GM18526 (cell line): ENCODE data around the gene PGLYRP1.

ENCODE experiments used
- POLR2A ChIP-seq: IDR thresholded peaks from 3 replicates; pipeline ENCODE4 v1.6.1; 2011; ENCODE audit not compliant: insufficient read length; ENCODE audit errors: extremely low read depth

PGLYRP1 gene

GRCh38 chr19:45995715-45996385 is 27.0 kb downstream of the PGLYRP1 start:
- no peak for TF ChIP-seq POLR2A

GRCh38 chr19:45994998-45995714 is 27.7 kb downstream of the PGLYRP1 start, which contains the start of gene CCDC61:
Gene CCDC61, plus strand, starts transcription at chr19:45995467. Its CDS starts 7,552 bp downstream, at chr19:46003019.
- TF ChIP-seq POLR2A: peak; percentile 82

DNA sequence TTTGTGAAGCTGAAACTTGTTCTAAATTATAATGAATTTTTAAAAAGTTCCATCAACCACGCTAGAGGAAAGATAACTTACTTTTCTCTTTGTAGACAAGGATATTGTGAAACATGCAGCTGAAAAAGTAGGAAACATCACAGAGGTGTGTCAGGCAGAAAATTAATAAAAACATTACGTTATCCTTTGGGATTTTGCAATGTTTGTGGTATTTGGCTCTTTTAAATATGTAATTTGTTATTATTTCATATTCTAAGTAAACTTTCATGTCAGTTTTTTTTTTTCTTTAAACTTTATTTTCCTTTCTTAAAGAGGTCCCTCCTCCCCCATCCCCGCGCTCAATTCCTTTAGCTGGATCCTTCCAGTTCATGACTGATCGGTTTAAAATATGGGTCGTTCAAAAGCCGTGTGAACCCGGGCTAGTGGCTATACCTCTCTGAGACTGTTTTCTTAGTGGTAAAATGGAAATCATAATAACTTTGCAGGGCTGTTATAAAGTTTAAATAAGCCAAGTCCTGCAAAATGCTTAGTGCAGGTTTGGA is 28.3 kb downstream of the PGLYRP1 start:
- no peak for TF ChIP-seq POLR2A

DNA sequence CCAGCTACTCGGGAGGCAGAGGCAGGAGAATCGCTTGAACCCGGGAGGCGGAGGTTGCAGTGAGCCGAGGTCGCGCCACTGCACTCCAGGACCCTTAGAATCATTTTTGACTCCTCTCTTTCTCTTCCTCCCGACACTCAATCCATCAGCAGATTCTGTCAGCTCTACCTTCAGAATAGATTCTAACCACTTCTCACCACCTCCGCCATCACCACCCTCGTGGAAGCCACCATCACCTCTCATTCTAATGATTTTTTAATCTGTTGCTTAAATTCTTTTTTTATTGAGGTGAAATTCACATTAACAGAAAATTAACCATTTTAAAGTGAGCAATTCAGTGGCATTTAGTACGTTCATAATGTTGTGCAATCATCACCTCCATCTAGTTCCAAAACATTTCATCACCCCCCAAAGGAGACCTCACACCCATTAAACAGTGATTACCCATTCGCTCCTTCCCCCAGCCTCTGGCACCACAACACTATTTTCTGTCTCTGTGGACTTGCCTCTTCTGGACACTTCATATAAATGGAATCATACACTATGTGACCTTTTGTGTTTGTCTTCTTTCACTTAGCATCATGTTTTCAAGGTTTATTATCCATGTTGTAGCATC is 32.6 kb downstream of the PGLYRP1 start:
- TF ChIP-seq POLR2A: no peak

DNA sequence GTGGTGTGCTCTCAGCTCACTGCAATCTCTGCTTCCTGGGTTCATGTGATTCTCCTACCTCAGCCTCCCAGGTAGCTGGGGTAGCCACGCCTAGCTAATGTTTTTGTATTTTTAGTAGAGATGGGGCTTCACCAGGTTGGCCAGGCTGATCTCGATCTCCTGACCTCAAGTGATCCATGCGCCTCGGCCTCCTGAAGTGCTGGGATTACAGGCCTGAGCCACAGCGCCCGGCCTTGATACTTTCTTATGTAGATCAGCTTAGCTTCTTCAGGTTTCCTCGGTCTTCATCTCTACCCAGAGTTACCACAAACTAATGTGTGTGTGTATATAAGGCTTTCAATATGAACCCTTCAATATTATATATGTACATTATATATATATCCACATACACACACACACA is 37.5 kb downstream of the PGLYRP1 start:
- TF ChIP-seq POLR2A: no peak

- TF ChIP-seq POLR2A: no peak
These were observed 41.5 kb downstream of the PGLYRP1 start for GRCh38 chr19:45981350-45981749.

GRCh38 chr19:45978156-45978555 is 44.7 kb downstream of the PGLYRP1 start:
- no peak for TF ChIP-seq POLR2A

DNA sequence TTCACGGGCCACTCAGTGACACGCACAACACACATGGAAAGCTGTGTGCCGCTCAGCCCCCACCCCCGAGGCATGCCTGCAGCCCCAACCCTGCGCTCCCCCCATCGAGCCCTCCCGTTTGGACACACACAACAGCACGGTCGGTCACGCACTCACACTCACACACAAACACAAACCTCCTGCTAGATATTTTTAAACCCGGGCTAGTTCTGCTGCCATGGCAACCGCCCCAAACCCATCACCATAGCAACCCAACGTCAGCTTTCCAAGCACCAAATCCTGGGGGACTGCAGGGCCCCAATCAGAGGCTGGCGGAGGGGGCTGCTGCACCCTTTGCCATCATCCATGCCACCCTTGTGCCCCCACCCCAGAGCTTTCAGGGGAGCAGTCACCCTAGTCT is 46.7 kb downstream of the PGLYRP1 start:
- TF ChIP-seq POLR2A: no peak

GRCh38 chr19:45975306-45976070 is 47.4 kb downstream of the PGLYRP1 start:
- no peak for TF ChIP-seq POLR2A

- TF ChIP-seq POLR2A: no peak
These were observed 49.1 kb downstream of the PGLYRP1 start, which contains the start of gene NOVA2 for GRCh38 chr19:45973553-45974338. Gene NOVA2, minus strand, starts transcription at chr19:45973865. Its CDS starts 514 bp downstream, at chr19:45973351.

- TF ChIP-seq POLR2A: no peak
These were observed 49.8 kb downstream of the PGLYRP1 start for GRCh38 chr19:45972947-45973540.

- TF ChIP-seq POLR2A: no peak
These were observed 50.5 kb downstream of the PGLYRP1 start for GRCh38 chr19:45972081-45972946.
